HFFc6 (cell line): Measurements from ENCODE around the gene LMCD1. TPM values are rescaled to one million over a fixed set of nuclear protein-coding genes. Genes with fewer than 3 reads are reported as not detected.
A peak's percentile ranks its signal among the peaks of the same experiment; 100 is the strongest.

Experiments
- DNase-seq: peaks from one replicate; pipeline ENCODE4 v3.0.0-alpha.2; 2018
- H3K27ac Mint-ChIP-seq: 2 replicates; pipeline ENCODE4 v1.8.0; 2020; ENCODE audit warnings: mild to moderate bottlenecking, mixed read lengths
- H3K27me3 Mint-ChIP-seq: 2 replicates; pipeline ENCODE4 v1.8.0; 2021; ENCODE audit warnings: mild to moderate bottlenecking, moderate library complexity, mixed read lengths; ENCODE audit not compliant: insufficient read depth
- H3K36me3 Mint-ChIP-seq: 2 replicates; pipeline ENCODE4 v1.8.0; 2021; ENCODE audit warnings: low read depth, mixed read lengths
- H3K4me1 Mint-ChIP-seq: 2 replicates; pipeline ENCODE4 v1.8.0; 2020; ENCODE audit warnings: low read depth, mixed read lengths
- H3K4me3 Mint-ChIP-seq: 2 replicates; pipeline ENCODE4 v1.8.0; 2020; ENCODE audit warnings: mild to moderate bottlenecking, moderate library complexity, mixed read lengths
- H3K9me3 Mint-ChIP-seq: 2 replicates; pipeline ENCODE4 v1.8.0; 2020; ENCODE audit warnings: mild to moderate bottlenecking, mixed read lengths
- total RNA-seq, 6 experiments: library from RNA; stranded (reverse); fragmentation: NEBNext Ultra II Directional; extraction: Animal tissue kit (Norgen Biotek cat#: 25700); gene quantifications; 2 replicates in 1 of 6; 3 replicates in 5 of 6; pipeline ENCODE4 v1.2.3, GENCODE V29; 2021
- TF ChIP-seq, protein P1 (sequence below): fragments of 200-600 bp; sonication (generic); IDR thresholded peaks from 2 replicates; pipeline ENCODE4 v1.5.0; 2021; ENCODE audit warnings: antibody characterized with exemption, mild to moderate bottlenecking

LMCD1 gene
- total RNA-seq, 6 experiments from 2014 or later = 20.1 to 50.6 (median 23.3) TPM

DNA sequence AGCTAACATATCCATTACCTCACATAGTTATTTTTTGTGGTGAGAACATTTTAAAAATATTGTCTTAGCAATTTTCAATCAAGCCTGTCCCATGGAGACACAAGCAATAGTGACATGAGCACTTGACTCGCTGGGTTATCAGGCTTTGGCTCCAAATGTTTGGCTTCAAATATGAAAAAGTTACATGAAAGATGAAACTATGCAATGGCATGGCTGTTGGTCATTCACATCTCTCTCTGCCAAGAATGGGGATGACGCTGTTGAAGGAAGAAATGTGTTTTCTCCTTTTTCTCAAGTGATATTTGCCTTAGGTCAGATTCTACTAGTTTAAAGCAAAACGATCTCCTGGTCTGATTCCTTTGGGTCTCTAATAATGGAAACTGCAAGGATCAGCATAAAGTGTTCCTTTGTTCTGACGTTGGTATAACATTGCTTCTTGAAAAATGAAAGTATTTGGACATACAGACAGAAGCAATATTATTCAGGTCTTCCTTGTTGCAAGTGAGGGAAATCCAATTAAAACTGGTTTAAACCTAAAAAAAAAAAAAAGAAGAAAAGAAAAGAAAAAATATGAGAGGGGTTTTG, 71.8 kb downstream of the LMCD1 start:
- no peak for DNase-seq
- no peak overlapping the region for H3K4me3 Mint-ChIP-seq
- H3K27me3 Mint-ChIP-seq = peaks cover 3% of the 10 kb centered on the region; the same call in 1 of the 2 replicates
- H3K4me1 Mint-ChIP-seq = peaks cover 43% of the 10 kb centered on the region
- no peak overlapping the region for H3K27ac Mint-ChIP-seq
- no peaks in the 10 kb centered on the region for H3K9me3 Mint-ChIP-seq
- peaks cover 10% of the 10 kb centered on the region; the same call in 1 of the 2 replicates for H3K36me3 Mint-ChIP-seq
- TF ChIP-seq, protein P1, sequence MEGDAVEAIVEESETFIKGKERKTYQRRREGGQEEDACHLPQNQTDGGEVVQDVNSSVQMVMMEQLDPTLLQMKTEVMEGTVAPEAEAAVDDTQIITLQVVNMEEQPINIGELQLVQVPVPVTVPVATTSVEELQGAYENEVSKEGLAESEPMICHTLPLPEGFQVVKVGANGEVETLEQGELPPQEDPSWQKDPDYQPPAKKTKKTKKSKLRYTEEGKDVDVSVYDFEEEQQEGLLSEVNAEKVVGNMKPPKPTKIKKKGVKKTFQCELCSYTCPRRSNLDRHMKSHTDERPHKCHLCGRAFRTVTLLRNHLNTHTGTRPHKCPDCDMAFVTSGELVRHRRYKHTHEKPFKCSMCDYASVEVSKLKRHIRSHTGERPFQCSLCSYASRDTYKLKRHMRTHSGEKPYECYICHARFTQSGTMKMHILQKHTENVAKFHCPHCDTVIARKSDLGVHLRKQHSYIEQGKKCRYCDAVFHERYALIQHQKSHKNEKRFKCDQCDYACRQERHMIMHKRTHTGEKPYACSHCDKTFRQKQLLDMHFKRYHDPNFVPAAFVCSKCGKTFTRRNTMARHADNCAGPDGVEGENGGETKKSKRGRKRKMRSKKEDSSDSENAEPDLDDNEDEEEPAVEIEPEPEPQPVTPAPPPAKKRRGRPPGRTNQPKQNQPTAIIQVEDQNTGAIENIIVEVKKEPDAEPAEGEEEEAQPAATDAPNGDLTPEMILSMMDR = no peak

DNA sequence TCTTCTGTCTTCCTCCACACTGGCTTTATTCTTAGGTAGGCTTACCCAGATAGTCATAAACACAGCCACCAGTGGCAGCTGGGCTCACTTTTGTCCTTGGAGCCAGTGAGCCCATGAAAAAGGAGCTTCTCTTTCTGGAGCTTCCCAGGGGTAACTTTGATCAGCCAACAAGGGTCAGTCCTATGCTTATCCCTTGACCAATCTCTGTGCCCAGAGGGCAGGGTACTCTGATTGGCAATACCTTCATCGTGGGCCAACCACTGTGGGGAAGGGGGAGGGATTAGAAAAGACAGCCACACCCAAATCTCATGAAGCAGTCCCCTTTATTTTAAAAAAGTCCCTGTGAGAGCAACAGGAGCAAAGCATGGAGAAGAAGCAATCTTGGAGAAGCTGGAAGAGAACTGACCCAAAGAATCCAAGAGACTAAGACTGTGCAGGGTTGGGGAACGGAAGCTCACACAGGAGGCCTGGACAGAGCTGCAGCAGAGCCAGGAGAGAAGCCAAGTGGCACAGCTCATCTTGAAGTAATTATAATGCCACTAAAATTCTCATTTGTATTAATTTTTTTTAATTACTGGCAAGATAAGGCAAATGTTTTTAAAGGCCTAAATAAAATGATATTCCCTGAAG, 72.5 kb downstream of the LMCD1 start:
- TF ChIP-seq, protein P1 = no peak
- no peak for DNase-seq
- Mint-ChIP-seq H3K4me3 (no peak overlapping the region), H3K4me1 (peaks cover 50% of the 10 kb centered on the region), H3K36me3 (peaks cover 10% of the 10 kb centered on the region; the same call in 1 of the 2 replicates), H3K27ac (no peak overlapping the region), H3K9me3 (no peaks in the 10 kb centered on the region), H3K27me3 (peaks cover 3% of the 10 kb centered on the region; the same call in 1 of the 2 replicates)

DNA sequence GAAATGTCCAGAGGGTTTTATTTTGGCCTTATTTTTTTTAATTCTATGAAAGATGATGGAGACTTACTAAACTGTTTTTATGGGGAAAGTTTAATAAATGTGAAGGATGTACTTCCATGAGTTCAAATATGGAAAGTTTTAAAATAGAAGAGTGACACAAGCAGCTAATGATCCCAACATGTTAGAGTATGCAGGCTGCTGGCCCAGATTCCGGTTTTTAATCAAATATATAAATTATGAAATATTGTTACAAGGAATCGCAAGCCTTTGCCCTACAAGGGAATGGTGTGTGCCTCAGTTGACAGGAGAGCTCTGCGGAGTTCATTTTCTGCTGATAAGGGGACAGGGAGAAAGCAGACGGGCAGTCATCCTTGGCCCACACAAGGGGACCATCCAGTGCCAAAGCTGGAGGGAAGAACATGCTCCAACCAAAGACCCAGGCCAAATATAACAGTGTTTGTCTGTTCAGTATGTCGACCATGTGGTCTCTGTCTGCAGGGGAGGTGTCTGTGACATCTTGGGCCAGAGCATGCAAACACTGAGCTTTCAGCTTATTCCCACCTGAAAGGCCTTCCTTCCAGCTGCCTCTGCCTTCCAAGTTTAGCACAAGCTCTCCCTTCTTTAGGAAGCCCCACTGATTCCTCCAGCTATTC, 73.2 kb downstream of the LMCD1 start:
- peaks cover 56% of the 10 kb centered on the region for H3K4me1 Mint-ChIP-seq
- H3K27me3 Mint-ChIP-seq = peaks cover 3% of the 10 kb centered on the region; the same call in 1 of the 2 replicates
- no peak overlapping the region for H3K27ac Mint-ChIP-seq
- H3K36me3 Mint-ChIP-seq = peaks cover 10% of the 10 kb centered on the region; the same call in 1 of the 2 replicates
- no peak overlapping the region; the same call in 1 of the 2 replicates for H3K4me3 Mint-ChIP-seq
- TF ChIP-seq, protein P1 = no peak
- H3K9me3 Mint-ChIP-seq = no peaks in the 10 kb centered on the region
- DNase-seq = no peak

DNA sequence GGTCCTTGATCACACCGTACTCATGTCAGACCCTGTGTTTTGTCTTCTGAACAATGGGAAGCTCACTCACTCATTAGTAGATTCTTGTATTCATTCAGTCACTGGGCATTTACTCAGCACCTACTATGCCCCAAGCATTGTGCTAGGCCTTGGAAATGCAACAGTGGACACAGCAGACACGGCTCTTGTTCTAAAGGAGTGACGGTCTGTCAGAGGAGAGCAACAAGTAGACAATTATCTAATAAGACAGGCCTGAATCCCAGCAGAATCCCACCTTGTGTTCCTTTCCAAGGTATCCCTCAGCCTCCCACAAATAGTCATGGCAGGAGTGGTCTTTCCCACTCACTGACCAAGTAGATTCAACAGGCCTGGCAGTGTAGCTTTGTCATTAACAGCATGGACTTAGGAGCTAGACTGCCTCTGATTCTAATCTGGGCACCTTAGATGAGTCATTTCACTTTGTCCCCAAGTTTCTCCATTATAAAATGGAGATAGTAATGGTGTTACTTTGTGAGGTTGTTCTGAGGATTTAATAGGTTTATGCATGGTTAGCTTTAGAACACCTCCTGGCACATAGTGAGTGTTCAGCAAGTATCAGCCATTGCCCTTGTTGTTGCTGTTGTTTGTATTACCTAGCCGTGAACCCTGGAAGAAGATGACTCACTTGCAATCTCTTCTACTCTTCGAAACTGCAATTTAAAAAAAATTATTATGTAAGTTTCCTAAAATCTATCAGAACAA, 73.9 kb downstream of the LMCD1 start:
- TF ChIP-seq, protein P1 = no peak
- Mint-ChIP-seq H3K4me1 (peaks cover 60% of the 10 kb centered on the region), H3K27ac (no peak overlapping the region; the same call in 1 of the 2 replicates), H3K4me3 (no peak overlapping the region), H3K36me3 (peaks cover 4% of the 10 kb centered on the region; the same call in 1 of the 2 replicates), H3K9me3 (no peaks in the 10 kb centered on the region), H3K27me3 (peaks cover 6% of the 10 kb centered on the region; the same call in 1 of the 2 replicates)
- peak; percentile 28 for DNase-seq

DNA sequence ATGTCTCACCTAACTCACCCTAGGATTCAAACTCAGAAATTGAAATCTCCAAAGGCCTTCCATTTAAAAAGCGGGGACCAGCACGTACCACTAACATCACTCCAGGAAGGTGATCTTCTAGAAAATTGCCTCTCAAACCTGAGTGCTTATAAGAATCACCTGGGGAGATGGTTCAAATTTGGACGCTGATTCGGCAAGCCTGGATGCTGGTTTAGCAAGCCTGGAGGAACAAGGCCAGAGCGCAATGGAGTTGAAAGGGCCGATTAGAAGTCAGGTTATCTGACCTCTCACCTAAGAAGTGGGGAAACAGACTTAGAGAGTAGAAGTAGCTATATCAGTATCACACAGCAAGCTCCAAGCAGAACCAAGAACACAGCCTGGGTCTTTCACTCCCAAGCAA, 74.8 kb downstream of the LMCD1 start:
- Mint-ChIP-seq H3K4me1 (peaks cover 60% of the 10 kb centered on the region), H3K27ac (peak overlapping the region; percentile 48; the same call in 1 of the 2 replicates), H3K27me3 (peaks cover 4% of the 10 kb centered on the region; the same call in 1 of the 2 replicates), H3K36me3 (no peaks in the 10 kb centered on the region), H3K9me3 (no peaks in the 10 kb centered on the region), H3K4me3 (peak overlapping the region; percentile 51)
- no peak for DNase-seq
- TF ChIP-seq, protein P1 = no peak
